NCI-H1105 (cell line): Measurements from ENCODE around the gene MARCHF6.
"Not testable (repeated sequence)": the region's sequence is repeated elsewhere in the genome, so short reads cannot be mapped to it uniquely, and the experiment has no call there.

Experiments used
- DNase-seq: peaks from one replicate; lab custom pipeline; 2025; lab: John Stamatoyannopoulos, UW

The MARCHF6 gene

GRCh38 chr5:10381803-10382202 lies 28.3 kb downstream of the MARCHF6 start:
- no peak for DNase-seq

GRCh38 chr5:10384483-10384882 lies 31.0 kb downstream of the MARCHF6 start:
- DNase-seq, result no peak

GRCh38 chr5:10387690-10388089 lies 34.2 kb downstream of the MARCHF6 start:
- no peak for DNase-seq

- no peak for DNase-seq
Measured at GRCh38 chr5:10391130-10391529, 37.6 kb downstream of the MARCHF6 start.

- DNase-seq, result not testable (repeated sequence)
Measured at GRCh38 chr5:10392567-10393328, 39.3 kb downstream of the MARCHF6 start.

- DNase-seq, result no peak
Measured at GRCh38 chr5:10393491-10393890, 40.0 kb downstream of the MARCHF6 start.

GRCh38 chr5:10396552-10396951 lies 43.1 kb downstream of the MARCHF6 start:
- DNase-seq, result no peak

- DNase-seq, result no peak
Measured at GRCh38 chr5:10399839-10400238, 46.3 kb downstream of the MARCHF6 start.

GRCh38 chr5:10400411-10400810 lies 46.9 kb downstream of the MARCHF6 start:
- no peak for DNase-seq

GRCh38 chr5:10400831-10401230 lies 47.3 kb downstream of the MARCHF6 start:
- DNase-seq, result no peak

GRCh38 chr5:10401498-10401897 lies 48.0 kb downstream of the MARCHF6 start:
- no peak for DNase-seq
